ENCODE data around the gene COQ8A. TPM values are rescaled to one million over a fixed set of nuclear protein-coding genes. Genes with fewer than 3 reads are reported as not detected.

COQ8A gene
- total and polyA plus RNA-seq, 10 of the 15 experiments (the other 5 are each of a cell fraction or from before 2014, with no cell fraction given), result 0.72 to 24.8 (median 12.1) TPM

DNA sequence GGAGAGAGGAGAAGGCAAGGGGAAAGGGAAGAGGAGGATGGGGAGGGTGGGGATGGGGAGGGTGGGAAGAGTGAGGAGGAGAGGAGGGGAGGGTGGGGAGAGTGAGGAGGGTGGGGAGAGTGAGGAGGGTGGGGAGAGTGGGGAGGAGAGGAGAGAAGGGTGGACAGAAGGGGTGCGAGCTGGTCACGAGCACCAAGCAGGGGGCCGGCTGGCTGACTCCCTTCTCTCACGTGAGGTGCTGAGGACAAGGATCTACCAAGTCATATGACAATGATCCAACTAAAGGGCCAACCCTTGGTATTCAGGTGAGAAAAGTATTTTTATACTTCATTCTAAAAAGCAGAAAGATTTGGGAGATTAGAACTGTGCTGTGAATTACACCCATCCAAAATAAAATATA, 51.8 kb downstream of the COQ8A start:
- 96% methylated on average over 3 of the region's 4 CpGs for WGBS (ENCODE audit: insufficient coverage, insufficient replicate concordance, low lambda C conversion rate, missing lambda C conversion rate)
- Histone ChIP-seq H4K20me1 (ENCODE audit: control insufficient read depth, insufficient read depth) (no peaks in the 10 kb centered on the region), H3K79me2 (ENCODE audit: control insufficient read depth, insufficient read depth, low read length) (no peaks in the 10 kb centered on the region), H3K4me2 (ENCODE audit: control insufficient read depth, insufficient read depth) (no peak overlapping the region), H3K9me3 (replicated peaks; ENCODE audit: control insufficient read depth, insufficient read depth, low read length) (no peaks in the 10 kb centered on the region), H2AFZ (ENCODE audit: control insufficient read depth, low read depth, low read length) (no peak overlapping the region), H3K27ac (ENCODE audit: control insufficient read depth, insufficient read depth) (no peak overlapping the region), H3K4me1 (ENCODE audit: control insufficient read depth, insufficient read depth, low read length) (peaks cover 21% of the 10 kb centered on the region), H3K27me3 (replicated peaks in 1 of 2; ENCODE audit: control insufficient read depth in 2 of 2, insufficient read depth in 2 of 2, low read length in 1 of 2) (no peaks in the 10 kb centered on the region), H3K9ac (ENCODE audit: control insufficient read depth, insufficient read depth, low read length) (no peak overlapping the region), H3K4me3 (no peak overlapping the region), H3K36me3 (ENCODE audit: control insufficient read depth in 2 of 2, insufficient read depth in 2 of 2, low read length in 1 of 2) (peaks cover 0 to under 1% of the 10 kb centered on the region in 2 experiments; a peak in 1 of 4 replicates)
- no peak for DNase-seq (ENCODE audit: low read depth, low spot score)
- RAD21 ChIA-PET (ENCODE audit: unreplicated experiment), result no interaction called here
- POLR2A ChIA-PET, result no interaction called here
- no peak for ATAC-seq
- BruUV-seq (replicated peaks), result no TSS peak
- CTCF ChIA-PET, result no interaction called here
- TF ChIP-seq ZZZ3 (IDR thresholded peaks at IDR 0.05; ENCODE audit: control insufficient read depth, insufficient read length, low read depth), result no peak
- no peak for TF ChIP-seq ZNF24 (IDR thresholded peaks at IDR 0.05)
- no peak for TF ChIP-seq TARDBP (IDR thresholded peaks at IDR 0.05; ENCODE audit: borderline replicate concordance)
- TF ChIP-seq JUND (IDR thresholded peaks at IDR 0.05; ENCODE audit: low read depth, low read length), result no peak
- TF ChIP-seq, protein P1, sequence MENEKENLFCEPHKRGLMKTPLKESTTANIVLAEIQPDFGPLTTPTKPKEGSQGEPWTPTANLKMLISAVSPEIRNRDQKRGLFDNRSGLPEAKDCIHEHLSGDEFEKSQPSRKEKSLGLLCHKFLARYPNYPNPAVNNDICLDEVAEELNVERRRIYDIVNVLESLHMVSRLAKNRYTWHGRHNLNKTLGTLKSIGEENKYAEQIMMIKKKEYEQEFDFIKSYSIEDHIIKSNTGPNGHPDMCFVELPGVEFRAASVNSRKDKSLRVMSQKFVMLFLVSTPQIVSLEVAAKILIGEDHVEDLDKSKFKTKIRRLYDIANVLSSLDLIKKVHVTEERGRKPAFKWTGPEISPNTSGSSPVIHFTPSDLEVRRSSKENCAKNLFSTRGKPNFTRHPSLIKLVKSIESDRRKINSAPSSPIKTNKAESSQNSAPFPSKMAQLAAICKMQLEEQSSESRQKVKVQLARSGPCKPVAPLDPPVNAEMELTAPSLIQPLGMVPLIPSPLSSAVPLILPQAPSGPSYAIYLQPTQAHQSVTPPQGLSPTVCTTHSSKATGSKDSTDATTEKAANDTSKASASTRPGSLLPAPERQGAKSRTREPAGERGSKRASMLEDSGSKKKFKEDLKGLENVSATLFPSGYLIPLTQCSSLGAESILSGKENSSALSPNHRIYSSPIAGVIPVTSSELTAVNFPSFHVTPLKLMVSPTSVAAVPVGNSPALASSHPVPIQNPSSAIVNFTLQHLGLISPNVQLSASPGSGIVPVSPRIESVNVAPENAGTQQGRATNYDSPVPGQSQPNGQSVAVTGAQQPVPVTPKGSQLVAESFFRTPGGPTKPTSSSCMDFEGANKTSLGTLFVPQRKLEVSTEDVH (IDR thresholded peaks at IDR 0.05; ENCODE audit: low read depth, partially characterized antibody), result no peak
- TF ChIP-seq CEBPB (IDR thresholded peaks at IDR 0.05; ENCODE audit: borderline replicate concordance in 1 of 2, low read depth in 2 of 2, low read length in 2 of 2), result no peak
- no peak for TF ChIP-seq NBN (IDR thresholded peaks at IDR 0.05)
- no peak for TF ChIP-seq SMAD5 (IDR thresholded peaks at IDR 0.05; ENCODE audit: low read depth)
- no peak for TF ChIP-seq PML (IDR thresholded peaks at IDR 0.05; ENCODE audit: low read length)
- no peak for TF ChIP-seq RCOR1 (conservative IDR thresholded peaks at IDR 0.05; ENCODE audit: low read depth, low read length)
- no peak for TF ChIP-seq ATF3 (IDR thresholded peaks at IDR 0.05; ENCODE audit: borderline replicate concordance, extremely low read depth, low read depth, low read length)
- in situ Hi-C loops (cut with MboI), result no loop called here
- SMC1A ChIA-PET (ENCODE audit: uncharacterized antibody, unreplicated experiment), result no interaction called here
- intact Hi-C loops (cut with micrococcal nuclease; ENCODE audit: unreplicated experiment), result no loop called here
- FAIRE-seq, result no peak

Data from GM12878 (cell line).